Measurements from ENCODE around the gene CLEC20A. TPM values are rescaled to one million over a fixed set of nuclear protein-coding genes. Genes with fewer than 3 reads are reported as not detected.
"Not testable (repeated sequence)": the region's sequence is repeated elsewhere in the genome, so short reads cannot be mapped to it uniquely, and the experiment has no call there.

The CLEC20A gene
- total RNA-seq, 1 experiment from 2014 or later = not detected

DNA sequence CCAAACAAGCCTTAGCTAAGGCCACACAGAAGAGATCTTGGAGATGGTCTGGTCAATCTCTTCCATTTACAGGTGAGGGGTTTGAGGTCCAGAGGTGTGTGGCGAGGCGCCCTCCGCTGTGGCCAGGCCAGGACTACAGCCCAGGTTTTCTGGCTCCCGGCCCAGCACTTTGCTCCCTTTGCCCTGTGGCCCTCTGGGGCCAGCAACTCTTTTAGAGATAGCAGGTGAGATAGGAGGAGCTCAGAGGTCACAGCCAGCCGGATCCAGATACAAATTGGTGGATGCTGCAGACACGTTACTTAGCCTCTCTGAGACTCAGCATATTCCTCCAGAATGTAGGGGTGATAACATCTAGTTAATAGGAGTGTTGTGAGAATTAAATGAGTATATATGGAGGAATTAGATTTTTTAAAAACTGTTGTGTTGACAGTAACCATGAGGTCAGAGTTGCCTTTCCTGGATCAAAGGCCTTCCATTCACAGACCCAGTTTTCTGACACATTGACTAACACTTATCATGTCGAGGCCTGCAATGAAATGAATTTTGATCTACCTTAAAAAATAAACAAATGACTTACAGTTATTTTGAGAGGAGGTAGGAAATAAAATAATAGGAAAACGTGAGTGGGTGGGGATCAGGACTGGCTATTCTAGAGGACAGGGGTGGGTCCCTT lies 32.7 kb upstream of the CLEC20A start:
- DNase-seq (ENCODE audit: low read depth) = no peak

DNA sequence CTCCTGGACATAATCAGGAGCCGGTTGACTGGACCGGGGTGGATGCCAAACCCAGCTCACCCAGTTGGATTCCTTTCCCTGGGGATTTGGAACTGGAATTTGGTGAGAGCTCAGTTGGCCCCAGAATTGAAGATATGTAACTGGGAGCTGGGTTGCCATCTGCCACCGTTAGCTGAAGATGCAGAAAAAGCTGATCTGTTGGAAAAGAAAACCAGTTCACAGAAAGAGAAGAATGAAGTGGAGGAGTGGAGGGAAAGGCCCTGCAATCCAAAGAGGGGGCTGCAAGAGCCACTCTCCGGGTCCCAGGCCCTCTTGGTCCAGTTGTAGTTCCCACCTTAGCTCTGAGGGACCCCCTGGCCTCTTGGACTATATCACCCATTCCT lies 32.2 kb upstream of the CLEC20A start:
- DNase-seq (ENCODE audit: low read depth) = no peak

DNA sequence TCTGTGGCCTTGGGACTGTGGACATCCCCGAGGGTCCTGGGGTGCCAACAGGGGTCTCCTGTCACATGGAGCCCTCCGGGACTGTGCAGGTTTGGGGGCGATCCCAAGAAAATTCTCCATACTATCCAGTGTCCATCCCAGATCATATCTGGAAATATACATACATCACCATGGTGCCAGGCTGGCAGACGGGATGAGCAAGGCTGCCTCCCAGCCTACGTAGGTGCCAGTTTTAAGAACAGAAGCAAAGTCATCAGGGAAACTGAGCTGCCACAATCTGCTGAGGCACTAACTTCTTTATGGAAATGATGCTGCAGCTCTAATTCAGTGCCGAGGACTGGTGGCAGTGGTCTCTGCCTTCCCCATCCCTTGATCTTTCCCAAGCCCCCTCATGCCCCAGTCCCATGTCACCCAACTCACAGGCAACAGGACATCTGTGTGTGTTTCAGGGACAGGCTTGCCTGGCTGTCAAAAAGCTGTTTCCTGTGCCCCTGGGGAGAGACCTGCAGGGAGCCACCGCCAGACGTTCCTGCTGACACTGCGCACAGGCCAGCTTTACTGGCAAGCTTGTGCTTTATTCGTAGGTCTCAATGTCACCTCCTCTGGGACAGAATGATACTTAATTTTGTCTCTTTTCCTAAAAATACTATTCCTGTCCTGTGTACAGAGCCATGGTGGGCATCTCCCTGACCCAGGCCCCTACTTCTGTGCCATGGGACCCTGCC lies 31.6 kb upstream of the CLEC20A start:
- DNase-seq (ENCODE audit: low read depth) = no peak

DNA sequence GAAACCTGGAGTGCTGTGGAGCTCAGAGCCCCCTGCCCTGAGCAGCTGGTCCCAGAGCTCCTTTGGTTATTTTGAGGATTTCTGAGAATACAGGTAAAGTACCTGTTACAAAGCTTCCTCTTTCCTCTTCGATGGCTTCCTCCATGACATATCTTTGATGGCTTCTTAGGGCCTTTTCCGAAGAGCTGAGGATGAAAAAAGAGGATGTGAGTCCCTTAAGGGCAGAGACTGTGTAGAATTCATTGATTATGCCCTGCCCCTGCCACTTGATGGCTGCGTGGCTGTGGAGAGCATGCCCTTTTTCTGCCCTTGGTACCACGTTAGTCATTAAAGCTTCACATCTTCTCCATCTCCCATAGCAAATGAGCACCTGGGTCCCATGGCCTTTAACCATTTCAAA lies 30.4 kb upstream of the CLEC20A start:
- DNase-seq (ENCODE audit: low read depth) = no peak

DNA sequence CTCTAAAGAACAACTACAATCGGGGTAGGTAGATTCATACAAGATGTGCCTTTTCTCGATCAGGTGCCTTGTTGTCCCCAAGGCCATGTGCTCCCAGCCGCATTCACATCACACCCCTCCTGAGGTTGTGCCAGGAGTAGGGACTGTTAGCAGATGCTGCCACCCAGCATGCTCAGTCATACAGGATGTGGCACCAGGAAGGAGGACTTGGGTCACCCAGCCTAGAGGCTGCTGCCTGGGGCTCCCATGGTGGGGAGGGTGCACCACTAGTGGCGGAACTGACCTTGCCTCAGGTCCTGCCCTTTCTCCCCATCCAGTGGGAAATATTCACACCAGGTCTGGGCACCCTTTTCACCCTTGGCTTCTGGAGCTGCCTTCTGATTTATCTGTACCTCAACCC lies 24.5 kb upstream of the CLEC20A start:
- DNase-seq (ENCODE audit: low read depth) = no peak

DNA sequence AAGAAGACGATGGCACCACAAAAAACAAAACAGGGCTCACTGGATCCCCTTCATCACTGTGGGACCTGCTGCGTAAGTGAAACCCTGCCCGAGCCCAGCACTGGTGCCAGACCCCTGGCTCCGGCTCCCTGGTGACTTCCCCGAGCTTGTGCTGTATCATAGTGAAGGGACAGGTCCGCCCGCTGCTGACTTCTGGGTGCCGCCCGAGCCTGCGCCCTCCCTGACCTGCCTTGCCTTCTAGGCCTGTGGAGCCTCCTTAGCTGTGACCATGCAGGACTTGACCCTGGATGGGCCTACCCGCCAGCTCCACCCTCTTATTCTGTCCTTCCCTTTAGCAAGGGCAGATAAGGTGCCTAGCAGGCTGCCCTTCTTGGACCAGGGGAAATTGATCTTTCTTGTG lies 24.0 kb upstream of the CLEC20A start:
- no peak for DNase-seq (ENCODE audit: low read depth)

DNA sequence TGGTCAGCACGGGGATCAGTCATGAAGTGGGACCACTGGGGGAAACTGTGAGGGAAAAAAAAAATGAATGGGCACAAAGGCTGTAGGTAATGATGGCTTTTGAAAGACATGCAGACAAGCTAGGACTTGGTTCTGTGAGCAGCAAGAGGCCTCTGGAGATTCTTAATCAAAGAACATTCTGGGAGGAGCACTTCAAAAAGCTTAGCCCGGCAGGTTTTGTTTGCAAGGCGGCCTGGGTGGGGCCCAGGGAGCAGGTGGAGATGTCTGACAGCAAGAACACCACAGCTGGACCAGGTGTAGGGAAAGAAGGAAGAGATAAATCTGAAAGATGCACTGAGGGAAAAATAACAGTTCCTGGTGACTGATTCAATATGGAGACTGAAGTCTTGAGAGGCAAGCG lies 22.1 kb upstream of the CLEC20A start:
- no peak for DNase-seq (ENCODE audit: low read depth)

DNA sequence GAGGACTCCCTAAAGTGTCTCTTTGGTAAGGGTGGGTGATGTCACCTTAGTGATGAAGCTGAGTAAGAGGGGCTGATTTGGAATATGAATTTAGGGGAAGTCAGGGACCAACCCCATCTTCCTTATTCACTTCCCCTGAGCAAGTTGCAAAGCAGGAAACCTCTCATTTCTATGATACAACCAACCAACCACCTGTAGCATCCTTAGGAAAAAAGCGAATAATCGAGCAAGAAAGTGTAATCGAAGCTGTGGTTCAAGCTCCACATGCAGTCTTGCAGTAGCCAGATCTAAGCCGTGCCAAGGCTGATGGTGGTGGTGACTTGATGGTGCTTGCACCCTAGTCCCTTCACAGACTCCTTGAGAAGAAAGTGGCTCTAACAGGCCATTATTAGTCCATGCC lies 19.3 kb upstream of the CLEC20A start:
- no peak for DNase-seq (ENCODE audit: low read depth)

DNA sequence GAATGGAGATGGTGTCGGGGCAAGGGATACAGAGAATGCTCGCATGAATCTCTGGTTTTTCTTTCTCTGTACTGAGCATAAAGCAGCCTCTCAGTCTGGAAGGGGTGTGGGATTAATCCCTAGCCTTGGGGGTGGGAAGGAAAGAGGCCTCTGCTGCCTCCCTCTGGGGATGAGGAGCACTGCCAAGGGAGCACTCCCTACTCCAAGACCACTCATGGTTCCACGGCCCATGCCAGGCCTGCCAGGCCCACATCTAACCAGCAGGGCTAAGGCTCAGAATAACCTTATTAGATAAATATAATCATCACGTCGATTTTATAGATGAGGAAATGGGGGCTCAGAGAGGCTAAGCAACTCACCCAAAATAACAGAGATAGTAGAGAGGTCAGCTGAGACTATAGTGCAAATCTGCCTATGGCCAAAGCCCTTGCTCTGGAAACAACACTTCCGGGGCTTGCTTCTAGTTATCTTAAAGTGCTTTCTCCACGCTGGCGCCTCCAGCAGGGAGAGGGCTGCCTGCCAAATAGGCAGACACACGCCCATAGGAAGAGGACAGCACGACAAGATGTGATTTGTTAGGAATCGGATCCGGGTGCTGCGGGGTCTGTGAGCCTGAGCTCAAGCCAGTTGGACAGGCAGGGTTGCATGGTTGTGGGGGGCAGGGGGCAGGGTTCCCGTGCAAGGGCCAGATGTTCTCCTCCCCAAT lies 16.7 kb upstream of the CLEC20A start:
- no peak for DNase-seq (ENCODE audit: low read depth)

DNA sequence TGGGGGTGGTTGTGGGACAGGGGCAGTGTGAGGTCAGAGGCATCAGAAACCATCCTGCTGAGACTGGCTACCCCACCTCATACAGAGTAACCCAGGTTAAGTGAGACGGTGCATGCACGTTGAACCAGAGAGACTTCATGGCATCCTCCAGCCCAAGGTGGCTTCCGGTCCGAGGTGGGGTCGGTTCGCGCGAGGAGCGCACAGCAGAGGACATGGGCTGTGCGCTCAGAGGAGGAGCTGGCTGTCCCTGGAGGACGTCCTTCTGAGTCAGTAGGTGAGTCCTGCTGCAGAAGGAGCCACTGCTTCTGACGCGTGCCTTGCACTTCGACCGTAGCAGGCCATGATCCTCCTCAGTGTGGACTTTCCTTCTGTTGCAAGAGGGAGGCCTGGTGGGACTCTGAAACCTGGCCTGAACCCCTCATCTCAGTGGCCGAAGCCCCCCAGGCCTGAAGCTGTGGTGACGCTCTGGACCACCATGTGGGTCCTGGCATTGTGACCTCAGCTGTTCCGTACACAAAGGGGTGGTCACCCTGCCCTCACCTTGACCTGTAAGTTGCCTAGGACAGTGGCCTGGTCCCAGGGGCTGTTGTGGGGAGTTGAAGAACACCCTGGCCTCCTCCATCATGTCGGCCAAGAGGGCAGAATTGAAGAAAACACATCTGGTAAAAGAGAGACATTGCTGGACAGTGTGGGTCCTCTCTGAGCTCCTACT lies 16.0 kb upstream of the CLEC20A start, which contains the start of gene TEX35:
TSS of gene TEX35 (plus strand) at position 544 of the 712 bp plus-strand sequence. CDS start at position 624, 80 bp downstream.
- DNase-seq (ENCODE audit: low read depth) = no peak

DNA sequence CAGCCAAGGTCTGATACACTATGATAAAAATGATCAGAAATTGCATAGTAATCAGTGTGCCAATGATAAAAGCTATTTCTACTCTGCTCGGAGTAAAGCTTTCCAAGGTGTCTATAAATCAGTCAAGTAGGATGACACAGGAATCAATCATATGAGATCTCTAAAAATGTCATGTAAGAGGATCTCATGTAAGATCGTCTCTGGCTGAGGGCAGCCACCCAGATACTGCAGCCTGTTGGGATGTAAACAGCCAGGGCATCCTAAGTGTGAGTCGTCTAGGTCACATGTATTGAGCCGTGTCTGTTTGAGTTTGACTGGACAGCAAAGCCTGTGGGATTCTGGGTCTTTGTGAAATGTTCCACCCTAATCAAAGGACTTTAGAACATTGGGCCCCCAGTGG lies 13.4 kb upstream of the CLEC20A start:
- no peak for DNase-seq (ENCODE audit: low read depth)

DNA sequence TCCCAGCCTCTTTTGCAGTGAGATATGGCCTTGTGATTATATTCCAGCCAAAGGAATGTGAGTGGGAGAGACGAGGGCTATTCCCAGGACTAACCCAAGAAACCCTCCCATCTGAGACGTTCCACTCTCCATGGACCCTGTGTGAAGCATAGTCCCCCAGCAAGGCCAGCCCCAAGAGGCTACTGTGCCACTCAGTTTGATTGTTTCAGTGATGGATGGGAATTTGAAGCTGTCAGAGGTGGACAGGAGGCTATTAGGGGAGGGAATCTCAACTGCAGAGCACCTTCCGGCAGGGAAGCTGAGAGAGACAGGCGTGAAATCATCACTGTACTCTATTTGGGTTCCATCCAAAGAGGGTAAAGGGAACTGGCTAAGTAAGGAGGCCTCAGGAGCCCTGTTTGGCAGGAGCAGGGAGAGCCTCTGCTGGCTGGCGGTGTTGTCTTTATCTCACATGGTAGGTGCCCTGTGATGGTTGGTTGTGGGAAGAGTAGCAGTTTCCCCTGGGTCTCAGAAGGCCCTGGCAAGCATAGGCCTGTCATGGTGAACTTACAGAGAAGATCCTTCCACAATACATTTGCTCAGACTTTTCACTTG lies 12.7 kb upstream of the CLEC20A start:
- DNase-seq (ENCODE audit: low read depth) = no peak

DNA sequence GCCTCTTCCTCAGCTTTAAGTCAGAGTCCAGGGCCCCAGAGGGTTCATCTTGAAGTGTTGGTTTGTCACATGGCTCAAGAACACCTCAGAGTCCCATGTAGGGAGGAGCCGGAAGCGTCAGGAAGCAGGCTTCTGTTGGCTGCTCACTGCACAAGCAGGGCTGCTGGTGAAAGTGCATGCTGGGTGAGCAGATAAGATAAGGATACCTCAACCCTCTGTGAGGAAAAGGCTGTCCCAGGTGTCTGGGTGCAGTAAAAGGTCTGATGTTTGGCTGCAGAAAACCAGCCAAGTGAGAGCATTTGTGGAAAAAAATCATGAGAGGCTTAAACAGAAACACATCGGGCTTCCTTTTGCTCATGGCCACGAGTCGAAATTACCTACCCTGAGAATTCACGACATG lies 9.9 kb upstream of the CLEC20A start:
- no peak for DNase-seq (ENCODE audit: low read depth)

DNA sequence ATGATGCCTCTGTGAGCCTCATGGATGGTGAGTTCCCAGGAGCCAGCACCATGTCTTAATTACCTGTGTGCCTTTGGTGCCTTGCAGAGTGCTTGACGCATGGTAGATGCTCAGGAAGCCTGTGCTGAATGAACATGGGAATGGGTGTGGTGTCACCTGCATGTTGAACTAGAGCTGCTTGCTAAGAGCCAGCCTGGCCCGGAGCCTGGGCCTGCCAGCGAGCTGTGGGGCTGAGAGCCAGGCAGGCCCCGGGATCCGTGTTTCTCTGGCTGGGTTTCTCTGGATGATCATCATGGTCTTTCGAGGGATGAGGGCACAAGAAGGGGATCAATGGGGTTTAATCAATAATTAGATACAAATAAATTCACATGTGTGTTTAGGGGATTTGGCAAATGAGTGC lies 9.4 kb upstream of the CLEC20A start:
- no peak for DNase-seq (ENCODE audit: low read depth)

DNA sequence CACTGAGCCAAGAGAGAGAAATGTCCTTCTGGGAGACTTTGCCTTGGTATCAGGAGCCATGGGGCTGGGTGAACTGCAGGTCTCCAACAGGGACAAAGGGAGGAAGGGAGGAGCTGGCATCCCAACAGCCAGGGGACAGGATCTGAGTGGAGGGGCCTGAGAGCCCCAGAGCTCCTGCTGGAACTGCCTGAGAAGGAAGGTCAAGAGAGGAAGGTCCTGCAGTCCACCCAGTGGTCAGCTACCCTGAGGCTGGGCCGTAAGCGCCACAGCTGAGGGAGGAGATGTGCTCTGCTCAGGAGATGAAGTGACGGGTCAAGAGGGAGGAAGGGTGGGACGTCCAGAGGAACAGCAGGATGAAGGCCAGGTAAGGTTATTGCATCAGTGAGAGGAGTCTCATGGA lies 7.5 kb upstream of the CLEC20A start:
- DNase-seq (ENCODE audit: low read depth) = no peak

DNA sequence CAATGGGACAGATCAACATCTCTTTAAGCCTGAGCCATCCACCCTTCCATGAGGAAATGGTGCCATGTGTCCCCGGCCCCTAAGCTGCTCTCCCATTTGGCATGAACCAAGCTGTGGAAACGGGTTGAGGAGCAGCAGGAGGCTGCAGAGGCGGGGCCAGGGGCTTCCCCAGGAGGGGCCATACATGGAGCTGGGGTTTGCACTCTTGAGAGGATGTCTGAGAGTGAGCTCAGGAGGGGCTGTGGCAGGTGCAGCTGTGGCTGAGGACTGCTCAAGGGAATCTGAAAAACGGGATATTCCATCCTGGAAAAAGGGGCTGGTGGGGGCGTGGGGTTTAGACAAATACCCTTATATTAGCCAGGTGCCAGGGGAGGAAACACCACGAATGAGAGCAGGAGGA lies 7.1 kb upstream of the CLEC20A start:
- no peak for DNase-seq (ENCODE audit: low read depth)

DNA sequence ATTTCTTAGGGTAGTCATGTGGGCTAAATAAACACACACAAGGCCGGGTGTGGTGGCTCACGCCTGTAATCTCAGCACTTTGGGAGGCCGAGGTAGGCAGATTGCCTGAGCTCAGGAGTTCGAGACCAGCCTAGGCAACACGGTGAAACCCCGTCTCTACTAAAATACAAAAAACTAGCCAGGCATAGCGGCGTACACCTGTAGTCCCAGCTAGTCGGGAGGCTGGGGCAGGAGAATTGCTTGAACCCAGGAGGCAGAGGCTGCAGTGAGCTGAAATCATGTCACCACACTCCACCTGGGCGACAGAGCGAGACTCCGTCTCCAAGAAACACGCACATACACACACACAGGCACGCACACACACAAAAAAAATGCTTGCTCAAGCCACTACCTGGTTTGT lies 6.6 kb upstream of the CLEC20A start:
- DNase-seq (ENCODE audit: low read depth) = not testable (repeated sequence)

DNA sequence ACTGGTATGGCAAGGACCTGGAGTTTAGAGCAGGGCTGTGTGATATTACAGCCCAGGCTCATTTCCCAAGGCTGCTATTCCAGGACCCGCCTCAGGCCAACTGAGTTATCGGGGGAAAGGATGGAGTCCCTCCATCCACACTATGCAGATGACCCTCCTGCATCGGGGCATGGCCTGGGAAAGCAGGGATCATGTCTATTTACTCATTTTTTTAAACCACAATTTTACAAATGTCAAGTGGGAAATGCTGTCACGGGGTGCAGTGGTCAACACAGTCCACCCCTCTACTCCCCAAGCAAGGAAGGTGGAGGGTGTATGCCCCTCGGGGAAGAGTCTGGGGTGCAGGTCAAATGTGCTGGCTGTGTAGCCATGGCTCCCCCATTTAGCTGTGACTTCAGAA lies 6.1 kb upstream of the CLEC20A start:
- DNase-seq (ENCODE audit: low read depth) = no peak

DNA sequence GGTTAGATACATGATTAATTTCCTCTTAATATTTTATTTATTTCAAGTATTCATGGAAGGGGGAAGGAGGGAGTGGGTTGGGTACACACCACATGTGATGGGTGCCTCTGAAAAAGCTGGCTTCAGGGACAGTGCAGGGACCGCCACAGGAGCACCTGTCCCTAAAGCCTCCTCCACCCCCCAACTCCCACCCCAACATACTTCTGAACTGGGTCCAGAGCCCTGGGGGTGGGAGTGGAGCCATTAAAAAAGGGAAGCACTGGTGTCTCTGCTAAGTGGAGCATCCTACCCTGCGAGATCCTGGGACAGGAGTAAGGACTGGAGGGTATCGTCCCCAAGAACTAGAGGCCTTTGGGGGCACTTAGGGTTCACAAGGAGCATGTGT lies 5.6 kb upstream of the CLEC20A start:
- DNase-seq (ENCODE audit: low read depth) = no peak

DNA sequence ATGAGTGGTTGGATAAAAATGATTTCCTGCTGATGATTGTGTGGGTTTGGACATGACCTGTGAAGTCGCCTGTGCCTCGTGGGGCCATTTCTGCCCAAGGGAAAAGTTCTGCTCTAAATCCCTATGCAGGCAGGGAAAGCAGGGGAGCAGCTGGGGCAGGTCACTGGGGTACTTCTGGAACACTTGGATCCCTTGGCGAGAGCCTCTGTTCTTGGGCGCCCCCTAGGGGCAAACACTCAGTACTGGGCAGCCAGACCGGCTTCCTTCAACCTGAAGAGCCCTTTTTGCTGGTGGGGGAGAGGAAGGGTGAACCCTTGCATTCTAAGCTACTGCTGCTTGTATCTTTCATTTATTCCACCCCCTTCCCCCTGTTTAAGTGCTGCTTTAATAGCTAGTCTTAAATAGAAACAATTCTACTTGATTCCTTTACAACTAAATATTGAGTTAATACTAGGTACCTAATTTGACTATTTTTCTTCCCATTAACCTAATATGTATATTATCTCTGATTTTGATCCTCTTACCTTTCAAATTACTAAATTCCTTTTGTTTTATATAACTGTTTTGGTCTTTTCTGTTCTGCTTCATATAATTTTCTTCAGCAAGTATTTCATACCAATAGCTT lies 5.1 kb upstream of the CLEC20A start:
- DNase-seq (ENCODE audit: low read depth) = peak; percentile 63

DNA sequence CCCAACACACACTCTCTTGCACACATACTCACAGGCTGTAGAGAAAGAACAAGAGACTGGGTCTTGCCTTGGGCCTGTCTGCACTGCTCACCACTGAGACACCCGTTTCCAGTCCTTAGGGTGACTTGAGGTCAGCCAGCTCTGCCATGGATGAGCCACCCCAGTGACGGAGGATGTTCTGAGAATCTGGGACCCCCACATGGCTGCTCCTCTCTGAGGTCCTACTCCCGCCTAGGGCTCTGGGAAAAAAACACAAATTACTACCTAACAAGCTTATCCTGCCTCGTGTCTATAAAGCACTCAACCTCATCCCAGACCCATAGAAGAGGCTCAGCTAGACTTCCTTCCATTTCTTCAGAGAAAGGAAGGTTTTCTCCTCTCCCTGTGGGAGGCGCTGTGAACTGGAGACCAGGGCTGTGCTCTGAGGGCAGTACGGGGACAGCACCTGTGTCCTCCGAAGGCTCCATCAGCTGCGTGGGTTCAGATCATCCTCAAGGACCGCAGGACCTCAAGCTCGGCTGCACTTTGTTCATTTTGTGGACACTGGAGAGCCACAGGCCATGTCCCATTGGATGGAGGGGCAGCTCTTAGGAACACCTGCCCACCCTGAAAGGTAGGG lies 4.3 kb upstream of the CLEC20A start:
- no peak for DNase-seq (ENCODE audit: low read depth)
